HG03442 (cell line): Measurements from ENCODE around the gene LRRIQ3.
"Not testable (repeated sequence)": the region's sequence is repeated elsewhere in the genome, so short reads cannot be mapped to it uniquely, and the experiment has no call there.

Experiments used
- ATAC-seq: cut with Tn5 transposase; IDR thresholded peaks from one replicate; pipeline ENCODE4 v1.9.1; 2021; ENCODE audit warnings: mild to moderate bottlenecking, moderate library complexity; ENCODE audit not compliant: unreplicated experiment

LRRIQ3 gene

GRCh38 chr1:74197657-74198552, at the start of gene LRRIQ3, which contains the start of gene FPGT:
Gene LRRIQ3, minus strand, starts transcription at chr1:74198176. Its CDS starts 14,492 bp downstream, at chr1:74183684.
Gene FPGT, plus strand, starts transcription at chr1:74198242. Its CDS starts 37 bp downstream, at chr1:74198279.
- ATAC-seq = peak; percentile 90

GRCh38 chr1:74246315-74246714, 48.3 kb upstream of the LRRIQ3 start:
- ATAC-seq = no peak

GRCh38 chr1:74245168-74245772, 47.3 kb upstream of the LRRIQ3 start:
- no peak for ATAC-seq

- no peak for ATAC-seq
These were observed 39.8 kb upstream of the LRRIQ3 start for GRCh38 chr1:74237787-74238186.

- no peak for ATAC-seq
These were observed 39.1 kb upstream of the LRRIQ3 start for GRCh38 chr1:74237035-74237434.

- ATAC-seq = no peak
These were observed 38.5 kb upstream of the LRRIQ3 start for GRCh38 chr1:74236440-74236839.

GRCh38 chr1:74235153-74235552, 37.2 kb upstream of the LRRIQ3 start, which contains the start of gene TNNI3K:
Gene TNNI3K, plus strand, starts transcription at chr1:74235387. Its CDS starts 65 bp downstream, at chr1:74235452.
- ATAC-seq = no peak

- ATAC-seq = no peak
These were observed 25.5 kb upstream of the LRRIQ3 start for GRCh38 chr1:74223453-74223852.

- no peak for ATAC-seq
These were observed 24.7 kb upstream of the LRRIQ3 start for GRCh38 chr1:74222701-74223100.

- ATAC-seq = no peak
These were observed 17.3 kb upstream of the LRRIQ3 start for GRCh38 chr1:74215229-74215628.

- no peak for ATAC-seq
These were observed 7.3 kb upstream of the LRRIQ3 start for GRCh38 chr1:74205266-74205665.

GRCh38 chr1:74199504-74199903, 1.5 kb upstream of the LRRIQ3 start:
- ATAC-seq = no peak

GRCh38 chr1:74197255-74197654, 721 bp downstream of the LRRIQ3 start:
- peak; percentile 21 for ATAC-seq

GRCh38 chr1:74195339-74195738, 2.6 kb downstream of the LRRIQ3 start:
- ATAC-seq = no peak

- ATAC-seq = no peak
These were observed 4.1 kb downstream of the LRRIQ3 start for GRCh38 chr1:74193908-74194307.

GRCh38 chr1:74180490-74180889, 17.5 kb downstream of the LRRIQ3 start:
- no peak for ATAC-seq

- ATAC-seq = not testable (repeated sequence)
These were observed 23.6 kb downstream of the LRRIQ3 start for GRCh38 chr1:74174423-74174822.

- no peak for ATAC-seq
These were observed 35.6 kb downstream of the LRRIQ3 start for GRCh38 chr1:74162333-74162732.

- ATAC-seq = no peak
These were observed 36.5 kb downstream of the LRRIQ3 start for GRCh38 chr1:74161497-74161896.

- ATAC-seq = no peak
These were observed 37.9 kb downstream of the LRRIQ3 start for GRCh38 chr1:74160046-74160445.

- no peak for ATAC-seq
These were observed 52.9 kb downstream of the LRRIQ3 start for GRCh38 chr1:74145086-74145485.

GRCh38 chr1:74117370-74117769, 80.6 kb downstream of the LRRIQ3 start:
- not testable (repeated sequence) for ATAC-seq
